HG03045 (cell line): ENCODE data around the gene PIR.

Source experiments
- ATAC-seq: cut with Tn5 transposase; IDR thresholded peaks from one replicate; pipeline ENCODE4 v1.9.1; 2021; ENCODE audit warnings: mild to moderate bottlenecking, moderate library complexity; ENCODE audit not compliant: unreplicated experiment

The PIR gene

DNA sequence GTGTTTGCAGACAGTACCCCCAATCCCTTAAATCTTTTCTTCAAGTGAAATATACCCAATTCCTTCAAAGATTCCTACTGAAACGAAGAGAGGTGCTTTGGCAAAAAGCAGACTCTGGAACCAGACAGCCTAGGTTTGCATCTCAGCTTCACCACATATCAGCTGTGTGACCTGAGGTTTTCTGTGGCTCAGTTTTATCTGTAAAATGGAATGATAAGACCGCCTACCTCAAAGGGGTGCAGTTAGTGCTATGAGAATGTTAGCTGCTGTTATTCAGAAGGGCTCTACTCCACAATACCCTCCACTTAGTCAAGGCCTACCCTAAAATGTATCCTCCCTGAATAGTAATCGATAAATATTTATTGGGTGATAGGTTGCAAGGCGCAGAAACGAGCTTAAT lies 664 bp downstream of the PIR start:
- ATAC-seq = no peak

GRCh38 chrX:15483891-15484290 lies 9.2 kb downstream of the PIR start:
- ATAC-seq = no peak

DNA sequence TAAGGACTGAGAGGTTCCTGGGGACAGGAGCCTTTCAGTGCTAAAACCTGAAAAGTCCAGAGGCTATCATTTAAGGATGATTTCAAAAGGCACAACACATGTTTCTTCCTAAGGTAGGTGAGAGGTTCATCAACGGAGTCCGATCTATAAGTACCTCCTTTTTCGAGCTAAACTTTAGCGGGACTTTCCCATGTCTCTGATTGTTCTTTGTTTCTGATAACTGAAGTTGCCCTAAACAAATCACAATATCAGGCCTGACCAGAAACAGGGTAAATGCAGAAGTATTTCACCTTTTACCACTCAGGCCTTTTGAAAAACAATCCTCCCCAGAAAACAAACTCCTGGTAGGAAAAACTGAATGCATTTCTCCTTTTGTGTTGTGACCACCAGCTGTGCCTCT lies 17.6 kb downstream of the PIR start:
- no peak for ATAC-seq

GRCh38 chrX:15475021-15475420 lies 18.1 kb downstream of the PIR start:
- no peak for ATAC-seq

DNA sequence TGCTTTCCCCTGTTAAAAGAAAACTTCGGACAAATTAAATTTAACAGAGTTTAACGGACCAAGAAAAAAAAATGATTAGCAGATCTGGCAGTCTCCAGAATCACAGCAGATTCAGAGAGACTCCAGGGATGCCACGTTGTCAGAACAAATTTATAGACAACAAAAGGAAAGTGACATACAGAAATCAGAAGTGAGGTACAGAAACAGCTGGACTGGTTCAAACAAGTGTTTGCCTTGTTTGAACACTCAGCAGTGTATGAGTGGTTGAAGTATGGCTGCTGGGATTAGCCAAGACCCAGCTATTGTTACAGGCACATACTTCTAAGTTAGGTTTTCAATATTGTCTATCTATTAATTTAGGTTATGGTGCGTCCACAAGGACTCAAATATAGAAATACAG lies 19.1 kb downstream of the PIR start:
- no peak for ATAC-seq

DNA sequence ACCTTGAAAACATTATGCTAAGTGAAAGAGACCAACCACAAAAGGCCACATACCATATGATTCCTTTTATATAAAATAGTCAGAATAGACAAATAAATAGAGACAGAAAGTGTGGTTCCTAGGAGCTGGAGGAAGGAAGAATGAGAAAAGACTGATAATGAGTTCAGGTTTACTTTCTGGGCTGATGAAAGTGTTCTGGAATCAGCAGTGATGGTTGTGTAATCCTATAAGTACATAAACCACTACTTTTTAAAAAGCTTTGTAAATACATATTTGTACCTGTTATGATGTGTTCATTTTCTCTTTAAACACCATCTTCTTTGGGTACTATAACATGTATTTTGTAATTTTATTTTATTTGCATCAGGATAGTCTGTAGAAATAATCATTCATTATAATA lies 20.6 kb downstream of the PIR start:
- ATAC-seq = no peak

- ATAC-seq = peak; percentile 75
Observed at GRCh38 chrX:15471028-15471427, 22.1 kb downstream of the PIR start.

DNA sequence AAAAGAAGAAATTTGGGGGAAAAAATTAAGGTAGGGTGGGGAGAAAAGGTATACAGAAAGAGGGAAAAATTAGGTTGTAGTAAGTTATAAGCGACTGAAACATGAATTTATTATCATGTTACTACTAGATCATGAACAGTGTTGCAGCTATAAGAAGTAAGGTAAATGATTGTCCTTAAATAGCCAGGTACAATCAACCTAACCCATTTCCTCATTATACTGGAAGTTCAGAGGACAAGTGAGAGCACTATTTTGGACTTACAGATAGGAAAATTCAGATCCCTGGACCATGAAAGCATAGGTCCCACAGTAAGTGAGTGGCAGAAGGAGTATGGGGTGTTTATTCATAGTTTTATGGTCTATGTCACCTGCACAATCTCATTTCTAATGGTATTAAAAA lies 23.5 kb downstream of the PIR start:
- no peak for ATAC-seq

- ATAC-seq = no peak
Observed at GRCh38 chrX:15468036-15468435, 25.1 kb downstream of the PIR start.

GRCh38 chrX:15465896-15466651 lies 27.1 kb downstream of the PIR start:
- no peak for ATAC-seq

GRCh38 chrX:15465347-15465746 lies 27.8 kb downstream of the PIR start:
- peak; percentile 72 for ATAC-seq

- ATAC-seq = no peak
Observed at GRCh38 chrX:15464704-15465103, 28.4 kb downstream of the PIR start.

DNA sequence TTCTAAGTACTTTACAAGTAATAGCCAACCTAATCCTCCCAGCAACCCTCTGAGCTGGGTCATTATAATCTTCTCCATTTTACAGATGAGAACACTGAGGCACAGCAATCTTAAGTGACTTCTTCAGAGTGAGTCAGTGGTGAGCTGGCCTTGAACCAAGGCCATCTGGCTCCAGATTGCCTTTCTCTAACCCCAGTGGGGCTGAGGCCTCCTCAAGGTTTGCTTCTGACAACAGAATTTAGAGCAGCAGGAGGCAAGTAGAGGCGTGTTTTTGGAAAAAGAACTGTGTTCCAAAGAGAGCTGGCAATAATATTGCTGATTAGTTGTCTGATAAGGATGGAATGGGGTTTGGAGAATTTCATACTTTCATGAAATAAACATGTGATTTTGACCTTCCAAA lies 41.2 kb downstream of the PIR start:
- no peak for ATAC-seq

GRCh38 chrX:15448010-15448639 lies 45.0 kb downstream of the PIR start:
- no peak for ATAC-seq

DNA sequence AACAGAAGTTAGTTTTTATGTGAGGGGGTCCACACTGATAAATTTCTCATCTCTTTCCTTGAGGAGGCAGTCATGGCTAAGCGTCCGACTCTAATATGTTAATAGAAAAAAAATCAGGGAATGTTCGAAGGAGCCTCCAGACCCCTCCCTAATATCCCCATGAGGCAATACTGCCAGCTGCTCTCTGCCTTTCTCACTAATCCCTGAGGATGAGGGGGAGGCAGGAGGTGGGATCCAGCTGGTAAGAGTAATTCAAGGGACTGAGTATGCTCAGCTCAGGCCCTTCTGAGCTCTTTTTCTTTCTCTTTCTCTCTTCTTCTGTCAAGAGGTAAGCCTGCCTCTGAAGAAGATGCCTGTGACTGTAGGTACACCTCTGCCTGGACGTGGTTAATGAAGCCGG lies 51.7 kb downstream of the PIR start:
- no peak for ATAC-seq

DNA sequence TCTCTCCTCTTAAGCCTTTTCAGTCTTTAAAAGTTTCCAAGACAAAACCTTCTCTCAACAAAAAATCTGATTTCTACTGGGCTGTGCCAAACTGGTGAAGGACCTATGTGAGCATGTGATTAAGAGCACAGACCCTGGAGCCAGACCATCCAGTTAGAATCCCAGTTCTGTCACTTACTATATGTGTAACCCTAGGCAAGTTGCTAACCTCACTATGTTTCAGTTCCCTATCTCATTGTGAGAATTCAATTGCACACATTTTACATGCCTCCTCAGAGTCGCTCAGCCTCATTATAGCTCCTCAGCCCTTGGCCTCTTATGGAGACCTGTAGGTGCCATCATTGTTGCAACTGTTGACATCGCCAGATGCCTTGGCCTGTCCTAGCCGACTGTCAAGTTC lies 54.8 kb downstream of the PIR start:
- peak; percentile 71 for ATAC-seq

- no peak for ATAC-seq
Observed at GRCh38 chrX:15437724-15438123, 55.4 kb downstream of the PIR start.

- ATAC-seq = no peak
Observed at GRCh38 chrX:15435836-15436619, 57.1 kb downstream of the PIR start.

DNA sequence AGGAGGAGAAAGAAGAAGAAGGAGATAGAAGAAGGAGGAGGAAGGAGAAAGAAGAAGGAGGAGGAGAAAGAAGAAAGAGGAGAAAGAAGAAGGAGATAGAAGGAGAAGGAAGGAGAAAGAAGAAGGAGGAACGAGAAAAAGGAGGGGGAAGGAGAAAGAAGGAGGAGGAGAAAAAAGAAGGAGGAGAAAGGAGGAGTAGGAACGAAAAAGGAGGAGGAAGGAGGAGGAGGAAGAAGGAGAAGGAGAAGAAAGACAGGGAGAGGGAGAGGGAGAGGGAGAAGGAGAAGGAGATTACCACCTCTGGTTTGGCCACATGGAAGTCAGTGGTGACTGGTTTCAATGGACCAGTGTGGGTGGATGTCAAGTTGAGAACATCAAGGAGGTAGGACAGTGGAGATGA lies 58.9 kb downstream of the PIR start:
- ATAC-seq = no peak

- no peak for ATAC-seq
Observed at GRCh38 chrX:15430584-15430983, 62.5 kb downstream of the PIR start.

- no peak for ATAC-seq
Observed at GRCh38 chrX:15430076-15430475, 63.1 kb downstream of the PIR start.

DNA sequence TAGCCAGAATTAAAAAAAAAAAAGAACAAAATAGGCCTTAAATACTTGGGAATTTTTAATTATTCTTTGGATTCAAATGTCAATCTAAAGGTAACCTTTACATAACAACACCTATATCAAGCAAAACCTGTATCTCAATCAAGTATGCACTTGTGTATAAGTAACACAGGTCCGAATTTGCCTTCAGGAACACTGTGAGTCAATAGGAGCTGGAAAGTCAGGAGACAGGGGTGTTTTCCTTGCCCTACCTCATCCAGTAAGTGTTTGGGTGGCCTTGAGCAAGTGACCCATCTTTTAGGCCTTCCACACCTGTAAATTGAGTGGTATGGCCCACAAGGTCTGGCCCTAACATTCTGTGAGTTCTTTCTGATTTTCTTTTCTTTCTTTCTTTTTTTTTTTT lies 68.1 kb downstream of the PIR start:
- ATAC-seq = no peak
